Hepatocyte (in vitro differentiated cells): ENCODE data around the gene DR1.

ENCODE experiments used
- CTCF ChIP-seq: fragments of 200-600 bp; sonication (generic); IDR thresholded peaks from 2 replicates; pipeline ENCODE4 v1.5.1; 2016; ENCODE audit warnings: antibody characterized with exemption, mild to moderate bottlenecking; ENCODE audit not compliant: poor library complexity
- EZH2 ChIP-seq: fragments of 200-600 bp; sonication (generic); IDR thresholded peaks from 2 replicates; pipeline ENCODE4 v1.6.1; 2016; ENCODE audit warnings: antibody characterized with exemption, mild to moderate bottlenecking, borderline replicate concordance

- TF ChIP-seq EZH2 = no peak
- no peak for TF ChIP-seq CTCF
Observed at GRCh38 chr1:93330617-93331016, 15.1 kb upstream of the DR1 start.
